Cardiac septum (tissue), 1 donor: ENCODE data around the gene DPF1. TPM values are rescaled to one million over a fixed set of nuclear protein-coding genes. Genes with fewer than 3 reads are reported as not detected.

ENCODE experiments used
- DNase-seq: peaks from one replicate; pipeline ENCODE4 v3.0.0-alpha.2; 2020; ENCODE audit warnings: low spot score
- intact Hi-C: fragments of 100-400 bp; cut with DNase I; formaldehyde crosslinking; loops from one replicate; pipeline ENCODE4 v1.14.0; 2022
- total RNA-seq: library from RNA; stranded (reverse); fragmentation: NEBNext Ultra II Directional; extraction: Animal tissue kit (Norgen Biotek cat#: 25700); gene quantifications from one replicate; pipeline ENCODE4 v1.2.1, GENCODE V29; 2021
- donor health status: DM: no; HTN: no; CAD: no.

Gene DPF1
- total RNA-seq, 1 donor from 2014 or later: 0.51 TPM

- intact Hi-C loops: no loop called here
Observed at GRCh38 chr19:38180071-38180470, 44.0 kb downstream of the DPF1 start.

DNA sequence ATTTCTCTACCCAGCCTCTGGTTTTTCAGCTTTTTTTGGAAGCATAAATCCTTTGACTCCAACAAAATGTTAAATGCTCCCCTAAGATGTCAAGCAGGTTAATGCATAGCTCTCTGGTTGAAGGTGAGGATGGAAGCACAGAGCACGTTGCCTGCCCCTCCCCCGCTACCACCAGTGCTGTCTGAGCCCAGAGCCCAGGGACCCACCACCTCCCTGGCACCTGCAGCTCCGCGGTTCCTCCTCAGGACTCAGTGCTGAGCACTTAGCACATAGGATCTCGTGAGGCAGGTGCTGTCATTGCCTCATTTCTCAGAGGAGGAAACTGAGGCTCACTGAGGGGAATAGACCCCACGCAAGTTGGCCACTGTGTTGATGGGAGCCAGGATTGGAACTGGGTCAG lies 48.6 kb downstream of the DPF1 start:
- intact Hi-C loops: no loop called here
- DNase-seq: no peak

More at GRCh38 chr19:38180071-38180470, 44.0 kb downstream of the DPF1 start:
- no peak for DNase-seq

DNA sequence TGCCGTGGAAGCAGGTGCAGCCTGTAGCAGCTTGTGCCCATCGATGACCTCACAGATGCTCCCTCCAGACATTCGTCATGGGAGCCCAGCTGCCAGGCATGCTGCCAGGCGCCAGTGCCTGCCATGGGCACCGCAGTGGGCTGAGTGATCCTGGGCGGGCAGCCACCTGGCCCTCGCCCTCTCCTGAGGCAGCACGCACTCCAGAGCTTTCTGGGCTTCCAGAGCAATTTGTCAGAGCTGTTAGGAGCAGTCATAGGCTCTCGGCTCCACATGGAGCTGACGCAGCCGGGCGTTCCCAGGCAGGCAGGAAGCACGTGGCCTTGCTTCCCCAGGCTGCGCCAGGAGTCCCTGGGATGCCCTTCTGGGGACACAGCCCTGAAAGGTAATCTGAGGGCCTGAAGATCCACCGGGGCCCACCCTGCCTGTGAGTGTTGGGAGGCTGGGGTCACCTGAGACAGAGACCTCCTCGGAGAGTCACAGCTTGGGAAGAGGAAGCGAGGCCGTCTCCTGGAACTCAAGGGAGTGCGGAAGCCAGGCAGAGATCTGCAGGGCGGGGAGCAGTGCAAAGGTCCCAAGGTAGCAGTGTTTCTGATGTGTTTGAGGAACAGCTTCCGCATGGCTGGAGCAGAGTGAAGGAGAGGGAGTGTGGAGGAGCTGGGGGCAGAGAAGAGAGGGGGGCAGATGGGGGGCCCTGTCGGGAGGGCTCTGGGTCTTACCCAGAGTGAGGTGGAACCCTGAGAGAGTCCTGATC lies 50.6 kb downstream of the DPF1 start:
- intact Hi-C loops: loop anchor here (2.0 kb wide), 1 partner anchor 149 kb away; no protein-coding TSS in a partner anchor
- peak; percentile 94 for DNase-seq

GRCh38 chr19:38172001-38172400 lies 52.0 kb downstream of the DPF1 start:
- intact Hi-C loops: loop anchor here (2.0 kb wide), 1 partner anchor 151 kb away; no protein-coding TSS in a partner anchor
- DNase-seq: no peak

- intact Hi-C loops: no loop called here
- no peak for DNase-seq
Observed at GRCh38 chr19:38170334-38170733, 53.7 kb downstream of the DPF1 start.

DNA sequence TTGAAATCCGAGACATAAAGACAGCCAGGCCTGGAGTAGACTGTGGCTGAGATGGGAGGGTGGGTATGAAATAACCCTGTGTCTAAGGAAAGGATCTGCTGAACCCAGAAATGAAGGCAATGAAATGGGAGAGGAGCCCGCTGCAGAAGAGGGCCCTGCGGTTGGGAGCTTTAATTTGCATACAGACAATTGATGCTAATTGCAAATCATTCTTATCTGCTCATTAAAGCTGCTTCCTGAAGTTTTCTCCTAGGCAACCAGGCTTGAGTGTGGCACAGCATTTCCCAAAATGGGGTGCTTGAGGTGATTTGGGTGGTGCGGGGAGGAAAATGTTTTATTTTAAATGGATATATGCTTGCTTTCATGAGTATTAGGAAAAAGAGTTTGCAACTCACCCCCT lies 55.4 kb downstream of the DPF1 start:
- intact Hi-C loops: no loop called here
- no peak for DNase-seq

DNA sequence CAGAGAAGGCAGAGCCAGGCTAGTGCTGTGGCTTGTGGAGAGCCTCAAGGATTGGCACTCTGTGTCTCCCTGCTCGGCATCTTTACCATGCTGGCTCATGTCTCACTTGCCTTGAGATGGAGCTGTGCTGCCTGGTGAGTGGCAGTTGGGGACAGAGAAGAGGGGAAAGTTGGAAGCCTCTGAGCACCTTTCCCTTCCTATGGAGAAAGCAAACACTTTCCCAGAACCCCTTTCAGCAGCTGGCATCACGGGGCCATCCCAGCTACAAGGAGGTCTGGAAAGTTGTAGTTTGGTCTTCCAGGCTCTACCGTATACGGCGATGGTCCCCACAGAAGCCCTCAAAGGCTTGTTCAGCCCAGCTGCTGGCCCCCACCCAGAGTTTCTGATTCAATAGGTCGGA lies 58.7 kb downstream of the DPF1 start:
- DNase-seq: no peak
- intact Hi-C loops: no loop called here

GRCh38 chr19:38164526-38164925 lies 59.5 kb downstream of the DPF1 start:
- no peak for DNase-seq
- intact Hi-C loops: no loop called here

DNA sequence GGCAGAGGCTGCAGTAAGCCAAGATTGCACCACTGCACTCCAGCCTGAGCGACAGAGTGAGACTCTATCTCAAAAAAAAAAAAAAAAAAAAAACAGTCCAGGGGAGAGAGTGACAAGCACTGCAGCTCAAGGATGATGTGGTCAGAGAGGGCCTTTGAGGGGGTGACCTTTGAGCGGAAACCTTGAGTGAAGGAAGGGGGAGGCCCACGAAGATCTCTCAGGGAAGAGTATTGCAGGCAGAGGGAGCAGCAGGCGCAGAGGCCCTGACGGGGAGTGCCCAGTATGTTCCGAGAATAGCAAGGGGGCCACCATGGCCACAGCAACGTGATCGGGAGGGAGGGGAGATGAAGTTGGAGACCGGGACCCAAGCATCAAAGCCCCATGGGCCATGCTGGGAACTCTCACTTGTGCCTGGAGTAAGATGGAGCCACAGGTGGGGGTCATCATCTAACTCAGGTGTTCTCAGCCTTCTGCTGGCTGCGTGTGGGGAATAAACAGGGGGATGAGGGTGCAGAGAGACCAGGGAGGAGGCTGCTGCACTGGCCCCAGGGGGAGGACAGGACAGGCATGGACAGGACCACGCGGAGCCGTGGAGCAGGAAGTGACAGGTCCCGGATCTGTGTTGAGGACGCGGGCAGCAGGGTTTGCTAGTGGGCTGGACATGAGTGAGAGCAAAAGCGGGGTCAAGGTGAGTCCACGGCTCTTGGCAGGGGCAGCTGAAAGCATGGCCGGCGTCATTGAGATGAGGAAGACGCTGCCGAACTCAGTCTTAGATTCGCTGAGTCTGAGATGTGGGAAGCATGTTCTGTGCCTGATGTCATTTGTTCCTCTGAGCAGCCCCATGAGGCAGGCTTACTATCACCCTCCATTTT lies 60.4 kb downstream of the DPF1 start:
- no peak for DNase-seq
- intact Hi-C loops: no loop called here

GRCh38 chr19:38162632-38163031 lies 61.4 kb downstream of the DPF1 start:
- no peak for DNase-seq
- intact Hi-C loops: no loop called here

- no peak for DNase-seq
- intact Hi-C loops: no loop called here
Observed at GRCh38 chr19:38162094-38162493, 61.9 kb downstream of the DPF1 start.

Other genes with a start within 250 kb of the DPF1 start
- gene PPP1R14A, start 32.2 kb upstream of the DPF1 start, total RNA-seq: 23.9 TPM
- gene SPINT2, start 40.4 kb upstream of the DPF1 start, total RNA-seq: 17.3 TPM
- gene C19orf33, start 80.0 kb upstream of the DPF1 start, total RNA-seq: 2.0 TPM
- gene YIF1B, start 91.7 kb upstream of the DPF1 start, total RNA-seq: 27.6 TPM
- gene KCNK6, start 95.6 kb upstream of the DPF1 start, total RNA-seq: 14.1 TPM
- 1.5 TPM for gene CATSPERG, start 111.6 kb upstream of the DPF1 start, total RNA-seq
- gene PSMD8, start 150.3 kb upstream of the DPF1 start, total RNA-seq: 283 TPM
- 0.40 TPM for gene GGN, start 163.8 kb upstream of the DPF1 start, total RNA-seq
- gene SPRED3, start 164.5 kb upstream of the DPF1 start, total RNA-seq: 2.2 TPM
- gene FAM98C, start 178.9 kb upstream of the DPF1 start, total RNA-seq: 14.2 TPM
- 1.5 TPM for gene RASGRP4, start 202.0 kb upstream of the DPF1 start, total RNA-seq
- 1.3 TPM for gene RYR1, start 209.5 kb upstream of the DPF1 start, total RNA-seq